EH (cell line): ENCODE measurements around the gene ROBO1.

ENCODE experiments used
- DNase-seq: peaks from one replicate; pipeline ENCODE4 v3.0.0-alpha.2; 2015; ENCODE audit warnings: low read depth

ROBO1 gene

GRCh38 chr3:78976200-78976599, 791.6 kb downstream of the ROBO1 start:
- no peak for DNase-seq

- peak; percentile 62 for DNase-seq
These were observed 793.5 kb downstream of the ROBO1 start for GRCh38 chr3:78974181-78974790.

GRCh38 chr3:78972617-78973301, 795.0 kb downstream of the ROBO1 start:
- no peak for DNase-seq

- no peak for DNase-seq
These were observed 797.1 kb downstream of the ROBO1 start for GRCh38 chr3:78970656-78971055.

GRCh38 chr3:78969483-78969882, 798.3 kb downstream of the ROBO1 start:
- DNase-seq: no peak

- DNase-seq: no peak
These were observed 800.7 kb downstream of the ROBO1 start for GRCh38 chr3:78967061-78967460.

- peak; percentile 32 for DNase-seq
These were observed 804.0 kb downstream of the ROBO1 start for GRCh38 chr3:78963771-78964170.

- DNase-seq: no peak
These were observed 810.3 kb downstream of the ROBO1 start for GRCh38 chr3:78957456-78957855.

- DNase-seq: peak; percentile 7
These were observed 816.4 kb downstream of the ROBO1 start for GRCh38 chr3:78951342-78951945.

GRCh38 chr3:78941587-78941986, 826.2 kb downstream of the ROBO1 start:
- peak; percentile 95 for DNase-seq

GRCh38 chr3:78940626-78941025, 827.2 kb downstream of the ROBO1 start:
- DNase-seq: no peak

- DNase-seq: no peak
These were observed 827.7 kb downstream of the ROBO1 start for GRCh38 chr3:78940128-78940527.

- DNase-seq: no peak
These were observed 830.3 kb downstream of the ROBO1 start for GRCh38 chr3:78937475-78937874.

GRCh38 chr3:78927759-78928158, 840.0 kb downstream of the ROBO1 start:
- DNase-seq: no peak

GRCh38 chr3:78926523-78926922, 841.3 kb downstream of the ROBO1 start:
- peak; percentile 12 for DNase-seq

GRCh38 chr3:78924711-78925110, 843.1 kb downstream of the ROBO1 start:
- DNase-seq: no peak

- DNase-seq: peak; percentile 85
These were observed 848.6 kb downstream of the ROBO1 start for GRCh38 chr3:78919021-78919755.

- peak; percentile 63 for DNase-seq
These were observed 849.3 kb downstream of the ROBO1 start for GRCh38 chr3:78918361-78919020.

- DNase-seq: no peak
These were observed 850.3 kb downstream of the ROBO1 start for GRCh38 chr3:78917536-78917935.

GRCh38 chr3:78913711-78914110, 854.1 kb downstream of the ROBO1 start:
- DNase-seq: no peak

- DNase-seq: no peak
These were observed 855.1 kb downstream of the ROBO1 start for GRCh38 chr3:78912687-78913086.

GRCh38 chr3:78912259-78912658, 855.5 kb downstream of the ROBO1 start:
- no peak for DNase-seq
